Activated CD4-positive, alpha-beta memory T cell treated with anti-CD3 and anti-CD28 coated beads for 36 hours (primary cell): ENCODE measurements around the gene SPRY4. TPM values are rescaled to one million over a fixed set of nuclear protein-coding genes. Genes with fewer than 3 reads are reported as not detected.
"Not testable (repeated sequence)": the region's sequence is repeated elsewhere in the genome, so short reads cannot be mapped to it uniquely, and the experiment has no call there.

Experiments used
- CTCF ChIA-PET: fragments of 350-600 bp; sonication (Branson Sonifier 250); formaldehyde crosslinking; loops from one replicate; lab custom pipeline; 2021; ENCODE audit warnings: antibody characterized with exemption, inconsistent platforms; lab: Charles Lee
- POLR2A ChIA-PET: fragments of 350-600 bp; sonication (Branson Sonifier 250); formaldehyde crosslinking; loops from one replicate; lab custom pipeline; 2021; ENCODE audit warnings: antibody characterized with exemption; lab: Charles Lee
- DNase-seq: peaks from one replicate; pipeline ENCODE4 v3.0.0-alpha.2; 2020
- H3K27ac Mint-ChIP-seq: one replicate; pipeline ENCODE4 v1.8.0; 2021; ENCODE audit warnings: mixed read lengths
- H3K27me3 Mint-ChIP-seq: one replicate; pipeline ENCODE4 v1.8.0; 2021; ENCODE audit warnings: mixed read lengths
- H3K36me3 Mint-ChIP-seq: one replicate; pipeline ENCODE4 v1.8.0; 2021; ENCODE audit warnings: mixed read lengths
- H3K4me1 Mint-ChIP-seq: one replicate; pipeline ENCODE4 v1.8.0; 2021; ENCODE audit warnings: low read depth, mixed read lengths
- H3K4me3 Mint-ChIP-seq: one replicate; pipeline ENCODE4 v1.8.0; 2021; ENCODE audit warnings: mild to moderate bottlenecking, mixed read lengths
- H3K9me3 Mint-ChIP-seq: one replicate; pipeline ENCODE4 v1.8.0; 2021; ENCODE audit warnings: mixed read lengths
- intact Hi-C: fragments of 100-400 bp; cut with micrococcal nuclease; formaldehyde crosslinking; loops from one replicate; pipeline ENCODE4 v1.15.1; 2023
- total RNA-seq, 2 experiments: library from RNA; stranded (reverse); gene quantifications; one replicate each; pipeline ENCODE4 v1.2.3, GENCODE V29; 2021

Gene SPRY4
- total RNA-seq, 2 experiments from 2014 or later, result 1.1 to 1.2 TPM

GRCh38 chr5:142287973-142288313, 36.9 kb downstream of the SPRY4 start:
- no peaks in the 10 kb centered on the region for H3K9me3 Mint-ChIP-seq
- H3K4me1 Mint-ChIP-seq, result peaks cover 3% of the 10 kb centered on the region
- H3K27me3 Mint-ChIP-seq, result no peaks in the 10 kb centered on the region
- ChIA-PET CTCF (no interaction called here), POLR2A (no interaction called here)
- H3K27ac Mint-ChIP-seq, result no peak overlapping the region
- intact Hi-C loops, result no loop called here
- no peaks in the 10 kb centered on the region for H3K36me3 Mint-ChIP-seq
- DNase-seq, result no peak
- no peak overlapping the region for H3K4me3 Mint-ChIP-seq

- Mint-ChIP-seq H3K27me3 (no peaks in the 10 kb centered on the region), H3K36me3 (no peaks in the 10 kb centered on the region), H3K4me1 (peaks cover 3% of the 10 kb centered on the region), H3K27ac (no peak overlapping the region), H3K9me3 (no peaks in the 10 kb centered on the region), H3K4me3 (no peak overlapping the region)
- POLR2A ChIA-PET, result no interaction called here
- intact Hi-C loops, result no loop called here
- CTCF ChIA-PET, result no interaction called here
- DNase-seq, result no peak
These were observed 37.5 kb downstream of the SPRY4 start for GRCh38 chr5:142287096-142287972.

- H3K9me3 Mint-ChIP-seq, result no peaks in the 10 kb centered on the region
- ChIA-PET CTCF (interaction anchor here (0.6 kb wide), 1 partner anchor 134 kb away, joined by 5 read pairs; no protein-coding TSS in a partner anchor), POLR2A (no interaction called here)
- H3K4me3 Mint-ChIP-seq, result no peak overlapping the region
- H3K27me3 Mint-ChIP-seq, result no peaks in the 10 kb centered on the region
- no peak overlapping the region for H3K27ac Mint-ChIP-seq
- no peak for DNase-seq
- H3K4me1 Mint-ChIP-seq, result peaks cover 3% of the 10 kb centered on the region
- intact Hi-C loops, result no loop called here
- no peaks in the 10 kb centered on the region for H3K36me3 Mint-ChIP-seq
These were observed 38.7 kb downstream of the SPRY4 start for GRCh38 chr5:142286111-142286510.

GRCh38 chr5:142283304-142283703, 41.5 kb downstream of the SPRY4 start:
- peaks cover 3% of the 10 kb centered on the region for H3K4me1 Mint-ChIP-seq
- CTCF ChIA-PET, result no interaction called here
- no peak overlapping the region for H3K4me3 Mint-ChIP-seq

GRCh38 chr5:142281966-142282365, 42.9 kb downstream of the SPRY4 start:
- Mint-ChIP-seq H3K27me3 (no peaks in the 10 kb centered on the region), H3K9me3 (no peaks in the 10 kb centered on the region), H3K4me3 (no peak overlapping the region), H3K4me1 (no peaks in the 10 kb centered on the region), H3K36me3 (no peaks in the 10 kb centered on the region), H3K27ac (no peak overlapping the region)
- no peak for DNase-seq
- POLR2A ChIA-PET, result no interaction called here
- intact Hi-C loops, result no loop called here
- CTCF ChIA-PET, result no interaction called here

More at GRCh38 chr5:142283304-142283703, 41.5 kb downstream of the SPRY4 start:
- Mint-ChIP-seq H3K27ac (no peak overlapping the region), H3K36me3 (no peaks in the 10 kb centered on the region), H3K9me3 (no peaks in the 10 kb centered on the region), H3K27me3 (no peaks in the 10 kb centered on the region)
- POLR2A ChIA-PET, result no interaction called here
- intact Hi-C loops, result no loop called here
- no peak for DNase-seq

- CTCF ChIA-PET, result no interaction called here
- Mint-ChIP-seq H3K27ac (no peak overlapping the region), H3K4me3 (no peak overlapping the region), H3K27me3 (no peaks in the 10 kb centered on the region), H3K36me3 (no peaks in the 10 kb centered on the region), H3K4me1 (no peaks in the 10 kb centered on the region), H3K9me3 (no peaks in the 10 kb centered on the region)
- intact Hi-C loops, result no loop called here
- DNase-seq, result no peak
- POLR2A ChIA-PET, result no interaction called here
These were observed 43.8 kb downstream of the SPRY4 start for GRCh38 chr5:142281008-142281367.

- Mint-ChIP-seq H3K27ac (no peak overlapping the region), H3K9me3 (no peaks in the 10 kb centered on the region), H3K4me3 (no peak overlapping the region), H3K36me3 (no peaks in the 10 kb centered on the region), H3K27me3 (no peaks in the 10 kb centered on the region), H3K4me1 (no peaks in the 10 kb centered on the region)
- CTCF ChIA-PET, result no interaction called here
- POLR2A ChIA-PET, result no interaction called here
- DNase-seq, result no peak
- intact Hi-C loops, result no loop called here
These were observed 44.5 kb downstream of the SPRY4 start for GRCh38 chr5:142280066-142281007.

- POLR2A ChIA-PET, result interaction anchor here (0.6 kb wide), 1 partner anchor 82 kb away, joined by 3 read pairs; no protein-coding TSS in a partner anchor
These were observed 46.2 kb downstream of the SPRY4 start for GRCh38 chr5:142278627-142279026.

GRCh38 chr5:142277796-142278195, 47.0 kb downstream of the SPRY4 start:
- Mint-ChIP-seq H3K27ac (no peak overlapping the region), H3K4me1 (no peaks in the 10 kb centered on the region), H3K4me3 (no peak overlapping the region), H3K9me3 (no peaks in the 10 kb centered on the region), H3K27me3 (no peaks in the 10 kb centered on the region), H3K36me3 (no peaks in the 10 kb centered on the region)
- no peak for DNase-seq
- ChIA-PET POLR2A (no interaction called here), CTCF (no interaction called here)
- intact Hi-C loops, result no loop called here

More at GRCh38 chr5:142278627-142279026, 46.2 kb downstream of the SPRY4 start:
- intact Hi-C loops, result no loop called here
- no peak for DNase-seq
- CTCF ChIA-PET, result no interaction called here
- H3K27ac Mint-ChIP-seq, result no peak overlapping the region
- H3K4me3 Mint-ChIP-seq, result no peak overlapping the region
- H3K27me3 Mint-ChIP-seq, result no peaks in the 10 kb centered on the region
- H3K9me3 Mint-ChIP-seq, result no peaks in the 10 kb centered on the region
- H3K4me1 Mint-ChIP-seq, result no peaks in the 10 kb centered on the region
- no peaks in the 10 kb centered on the region for H3K36me3 Mint-ChIP-seq

GRCh38 chr5:142276517-142276916, 48.3 kb downstream of the SPRY4 start:
- H3K4me1 Mint-ChIP-seq, result no peaks in the 10 kb centered on the region
- no peak overlapping the region for H3K27ac Mint-ChIP-seq
- H3K27me3 Mint-ChIP-seq, result no peaks in the 10 kb centered on the region
- H3K9me3 Mint-ChIP-seq, result no peaks in the 10 kb centered on the region
- no peaks in the 10 kb centered on the region for H3K36me3 Mint-ChIP-seq
- CTCF ChIA-PET, result interaction anchor here (0.6 kb wide), 2 partner anchors 22 to 217 kb away, joined by 3 read pairs; no protein-coding TSS in a partner anchor
- POLR2A ChIA-PET, result no interaction called here
- no peak for DNase-seq
- intact Hi-C loops, result no loop called here
- no peak overlapping the region for H3K4me3 Mint-ChIP-seq

GRCh38 chr5:142275496-142275895, 49.3 kb downstream of the SPRY4 start:
- CTCF ChIA-PET, result interaction anchor here (0.6 kb wide), 1 partner anchor 304 kb away, joined by 3 read pairs; no protein-coding TSS in a partner anchor

GRCh38 chr5:142272596-142272995, 52.2 kb downstream of the SPRY4 start:
- CTCF ChIA-PET, POLR2A ChIA-PET: not testable (repeated sequence)

More at GRCh38 chr5:142275496-142275895, 49.3 kb downstream of the SPRY4 start:
- Mint-ChIP-seq H3K36me3 (no peaks in the 10 kb centered on the region), H3K9me3 (no peaks in the 10 kb centered on the region), H3K27me3 (no peaks in the 10 kb centered on the region), H3K4me1 (no peaks in the 10 kb centered on the region), H3K27ac (no peak overlapping the region), H3K4me3 (no peak overlapping the region)
- POLR2A ChIA-PET, result no interaction called here
- intact Hi-C loops, result no loop called here
- no peak for DNase-seq

More at GRCh38 chr5:142272596-142272995, 52.2 kb downstream of the SPRY4 start:
- H3K4me3 Mint-ChIP-seq, H3K4me1 Mint-ChIP-seq, intact Hi-C loops, H3K27ac Mint-ChIP-seq, H3K9me3 Mint-ChIP-seq, H3K36me3 Mint-ChIP-seq, DNase-seq, H3K27me3 Mint-ChIP-seq: not testable (repeated sequence)
